ENCODE measurements around the gene KIFBP. TPM values are rescaled to one million over a fixed set of nuclear protein-coding genes. Genes with fewer than 3 reads are reported as not detected.
"Not testable (repeated sequence)": the region's sequence is repeated elsewhere in the genome, so short reads cannot be mapped to it uniquely, and the experiment has no call there.

KIFBP gene, protein sequence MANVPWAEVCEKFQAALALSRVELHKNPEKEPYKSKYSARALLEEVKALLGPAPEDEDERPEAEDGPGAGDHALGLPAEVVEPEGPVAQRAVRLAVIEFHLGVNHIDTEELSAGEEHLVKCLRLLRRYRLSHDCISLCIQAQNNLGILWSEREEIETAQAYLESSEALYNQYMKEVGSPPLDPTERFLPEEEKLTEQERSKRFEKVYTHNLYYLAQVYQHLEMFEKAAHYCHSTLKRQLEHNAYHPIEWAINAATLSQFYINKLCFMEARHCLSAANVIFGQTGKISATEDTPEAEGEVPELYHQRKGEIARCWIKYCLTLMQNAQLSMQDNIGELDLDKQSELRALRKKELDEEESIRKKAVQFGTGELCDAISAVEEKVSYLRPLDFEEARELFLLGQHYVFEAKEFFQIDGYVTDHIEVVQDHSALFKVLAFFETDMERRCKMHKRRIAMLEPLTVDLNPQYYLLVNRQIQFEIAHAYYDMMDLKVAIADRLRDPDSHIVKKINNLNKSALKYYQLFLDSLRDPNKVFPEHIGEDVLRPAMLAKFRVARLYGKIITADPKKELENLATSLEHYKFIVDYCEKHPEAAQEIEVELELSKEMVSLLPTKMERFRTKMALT
- total RNA-seq, result 17.3 TPM

- DNase-seq, result peak; percentile 99
Measured at GRCh38 chr10:68988530-68989316, at the start of gene KIFBP. Gene KIFBP, plus strand, starts transcription at chr10:68988803. Its CDS starts 30 bp downstream, at chr10:68988833.

DNA sequence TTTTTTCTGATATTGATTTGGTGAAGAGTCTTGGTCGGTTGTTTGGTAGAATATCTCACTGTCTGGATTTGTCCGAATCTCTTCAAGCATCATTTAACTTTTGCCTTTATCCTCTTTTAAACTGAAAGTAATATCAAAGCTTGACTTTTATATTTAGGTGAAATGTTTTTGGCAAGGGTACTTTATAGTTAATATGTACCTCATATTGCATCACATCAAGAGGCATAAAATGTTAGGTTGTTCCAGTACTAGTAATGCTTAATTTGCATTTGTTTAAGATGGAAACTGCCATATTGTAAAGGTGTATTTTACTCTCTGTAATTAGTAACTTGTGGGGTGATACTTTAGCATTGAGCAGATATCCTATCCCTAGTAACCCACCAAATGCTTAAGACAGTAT, 49.7 kb upstream of the KIFBP start:
- DNase-seq, result no peak

DNA sequence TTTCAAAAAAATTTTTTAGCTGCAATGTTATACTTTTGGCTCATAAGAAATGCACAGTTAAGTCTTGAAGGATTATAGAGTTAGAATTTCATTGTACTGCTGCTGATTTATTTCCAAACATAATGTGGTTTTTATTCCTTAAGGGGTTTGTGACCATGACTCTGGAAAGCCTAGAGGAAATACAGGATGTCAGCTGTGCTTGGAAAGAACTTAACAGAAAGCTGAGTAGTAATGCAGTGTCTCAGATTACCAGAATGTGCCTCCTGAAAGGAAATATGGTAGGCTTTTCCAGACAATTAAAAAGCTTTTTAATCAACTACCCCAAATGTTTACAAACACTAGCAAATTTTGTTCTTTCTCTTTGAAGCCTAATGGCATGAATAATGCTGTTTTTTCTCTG, 47.7 kb upstream of the KIFBP start:
- not testable (repeated sequence) for DNase-seq

DNA sequence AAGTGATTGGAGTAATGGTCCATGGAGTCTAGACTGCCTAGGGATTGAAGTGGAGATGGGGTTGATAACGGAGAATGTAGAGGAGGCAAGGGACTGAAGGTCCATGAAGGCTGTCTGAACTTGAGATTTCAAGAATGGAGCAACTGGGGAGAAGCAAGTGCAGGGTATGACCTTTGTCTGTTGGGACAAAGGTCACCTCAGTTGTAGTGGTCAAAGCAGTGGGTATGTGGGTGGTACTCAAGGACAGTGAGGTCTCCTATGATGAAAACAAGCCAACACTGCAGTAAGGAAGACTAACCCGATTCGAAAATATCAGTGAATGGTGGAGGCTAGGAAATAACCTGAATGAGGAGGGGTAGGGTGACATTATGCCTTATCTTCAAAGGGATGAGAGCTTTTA, 38.0 kb upstream of the KIFBP start:
- no peak for DNase-seq

- DNase-seq, result no peak
Measured at GRCh38 chr10:68954904-68955303, 33.7 kb upstream of the KIFBP start.

DNA sequence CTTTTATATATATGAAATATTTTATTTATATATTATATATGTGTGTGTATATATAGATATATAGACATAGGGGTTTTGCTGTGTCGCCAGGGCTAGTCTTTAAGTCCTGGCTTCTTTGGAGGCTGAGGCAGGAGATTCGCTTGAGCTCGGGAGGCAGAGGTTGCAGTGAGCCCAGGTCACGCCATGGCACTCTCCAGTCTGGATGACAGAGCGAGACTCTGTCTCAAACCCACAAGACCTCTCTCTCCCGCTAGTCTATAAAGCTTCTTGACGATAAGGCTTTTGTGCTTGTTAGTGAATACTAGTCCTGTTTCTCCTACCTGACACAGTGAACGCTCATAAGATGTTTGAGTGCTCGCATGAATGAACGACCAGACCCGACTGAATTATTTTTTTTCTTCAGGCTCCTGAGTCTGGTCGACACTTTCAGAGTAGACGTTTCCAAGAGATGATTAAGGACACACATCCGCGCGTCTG, 33.2 kb upstream of the KIFBP start:
- DNase-seq, result peak; percentile 52

- DNase-seq, result peak; percentile 92
Measured at GRCh38 chr10:68955832-68956532, 32.6 kb upstream of the KIFBP start, which contains the start of gene DDX21. Gene DDX21, plus strand, starts transcription at chr10:68956170. Its CDS starts 56 bp downstream, at chr10:68956226.

GRCh38 chr10:68957284-68957615, 31.4 kb upstream of the KIFBP start:
- DNase-seq, result no peak

GRCh38 chr10:68957654-68958053, 30.9 kb upstream of the KIFBP start:
- no peak for DNase-seq

DNA sequence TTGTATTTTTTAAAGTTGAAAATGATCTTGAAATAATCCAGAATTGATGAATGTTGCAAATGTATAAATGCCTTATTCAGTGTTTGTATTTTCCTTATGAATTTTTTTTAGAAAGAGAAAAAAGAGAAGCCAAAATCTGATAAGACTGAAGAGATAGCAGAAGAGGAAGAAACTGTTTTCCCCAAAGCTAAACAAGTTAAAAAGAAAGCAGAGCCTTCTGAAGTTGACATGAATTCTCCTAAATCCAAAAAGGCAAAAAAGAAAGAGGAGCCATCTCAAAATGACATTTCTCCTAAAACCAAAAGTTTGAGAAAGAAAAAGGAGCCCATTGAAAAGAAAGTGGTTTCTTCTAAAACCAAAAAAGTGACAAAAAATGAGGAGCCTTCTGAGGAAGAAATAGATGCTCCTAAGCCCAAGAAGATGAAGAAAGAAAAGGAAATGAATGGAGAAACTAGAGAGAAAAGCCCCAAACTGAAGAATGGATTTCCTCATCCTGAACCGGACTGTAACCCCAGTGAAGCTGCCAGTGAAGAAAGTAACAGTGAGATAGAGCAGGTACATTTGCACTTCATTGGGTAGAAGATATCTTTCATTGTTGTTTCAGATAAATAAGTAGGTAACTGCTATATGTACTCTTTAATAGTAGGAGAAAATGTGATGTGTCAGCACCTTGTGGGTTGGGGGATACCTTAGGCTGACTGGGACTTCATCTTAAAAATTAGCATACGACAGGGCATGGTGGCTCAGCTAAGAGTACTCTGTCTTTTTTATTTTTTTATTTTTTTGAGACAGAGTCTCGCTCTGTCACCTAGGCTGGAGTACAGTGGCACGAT, 28.7 kb upstream of the KIFBP start:
- no peak for DNase-seq

- no peak for DNase-seq
Measured at GRCh38 chr10:68963151-68963550, 25.5 kb upstream of the KIFBP start.

- no peak for DNase-seq
Measured at GRCh38 chr10:68973975-68974374, 14.6 kb upstream of the KIFBP start.

DNA sequence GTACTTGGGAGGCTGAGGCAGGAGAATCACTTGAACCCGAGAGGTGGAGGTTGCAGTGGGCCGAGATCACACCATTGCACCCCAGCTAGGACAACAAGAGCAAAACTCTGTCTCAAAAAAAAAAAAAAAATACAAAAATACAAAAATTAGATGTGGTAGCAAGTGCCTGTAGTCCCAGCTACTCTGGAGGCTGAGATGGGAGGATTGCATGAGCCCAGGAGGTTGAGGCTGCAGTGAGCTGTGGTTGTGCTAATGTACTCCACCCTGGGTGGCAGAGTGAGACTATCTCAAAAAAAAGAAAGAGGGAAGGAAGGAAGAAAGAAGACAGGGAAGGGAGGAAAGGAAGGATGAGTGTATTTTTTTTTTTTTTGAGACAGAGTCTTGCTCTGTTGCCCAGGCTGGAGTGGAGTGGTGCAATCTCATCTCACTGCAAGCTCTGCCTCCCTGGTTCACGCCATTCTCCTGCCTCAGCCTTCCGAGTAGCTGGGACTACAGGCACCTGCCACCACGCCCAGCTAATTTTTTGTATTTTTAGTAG, 12.6 kb upstream of the KIFBP start:
- DNase-seq, result not testable (repeated sequence)

- DNase-seq, result not testable (repeated sequence)
Measured at GRCh38 chr10:68979738-68980137, 8.9 kb upstream of the KIFBP start.

GRCh38 chr10:68981074-68981473, 7.5 kb upstream of the KIFBP start:
- DNase-seq, result no peak

DNA sequence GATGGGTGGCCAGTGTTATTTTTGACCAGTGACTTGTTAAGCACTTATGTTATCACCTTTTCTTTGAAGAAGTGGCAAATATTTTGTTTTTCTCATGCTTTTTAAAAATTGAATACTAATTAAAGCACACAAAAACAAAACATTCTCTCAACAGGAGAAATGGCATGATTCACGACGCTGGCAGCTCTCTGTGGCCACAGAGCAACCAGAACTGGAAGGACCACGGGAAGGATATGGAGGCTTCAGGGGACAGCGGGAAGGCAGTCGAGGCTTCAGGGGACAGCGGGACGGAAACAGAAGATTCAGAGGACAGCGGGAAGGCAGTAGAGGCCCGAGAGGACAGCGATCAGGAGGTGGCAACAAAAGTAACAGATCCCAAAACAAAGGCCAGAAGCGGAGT, 6.2 kb upstream of the KIFBP start:
- no peak for DNase-seq

DNA sequence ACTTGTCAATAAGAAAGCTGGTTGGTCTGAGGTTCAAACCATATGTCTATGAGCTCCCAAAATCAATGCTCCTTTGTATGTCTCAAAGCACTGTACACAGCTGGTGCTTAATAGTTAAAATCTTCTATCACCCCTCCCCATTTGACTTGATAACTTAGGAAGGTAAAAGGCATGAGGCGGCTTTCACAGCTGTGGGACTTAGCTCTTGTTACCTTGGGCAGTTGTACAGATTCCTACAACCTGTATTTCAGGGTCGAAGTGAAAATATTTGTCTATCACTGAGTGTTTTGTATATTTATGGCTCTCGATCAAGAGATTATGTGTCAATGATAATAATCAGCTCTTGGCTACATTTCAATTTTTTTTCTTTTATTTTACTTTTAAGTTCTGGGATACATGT, 992 bp upstream of the KIFBP start:
- DNase-seq, result no peak

- DNase-seq, result no peak
Measured at GRCh38 chr10:68989317-68989990, 851 bp downstream of the KIFBP start.

GRCh38 chr10:68992636-68993440, 4.2 kb downstream of the KIFBP start:
- no peak for DNase-seq

GRCh38 chr10:68997211-68997610, 8.6 kb downstream of the KIFBP start:
- DNase-seq, result no peak
